Fibroblast of lung (primary cell): ENCODE results near the gene EFHB. TPM values are rescaled to one million over a fixed set of nuclear protein-coding genes. Genes with fewer than 3 reads are reported as not detected.
"Not testable (repeated sequence)": the region's sequence is repeated elsewhere in the genome, so short reads cannot be mapped to it uniquely, and the experiment has no call there.

Experiments used
- DNase-seq, 2 donors: peaks; one replicate each; pipeline versions ENCODE4 v3.0.0 to v3.0.0-alpha.2; 2010; ENCODE audit warnings: low read depth in 2 of 2
- H2AFZ ChIP-seq: 2 replicates; pipeline ENCODE4 v1.5.1; 2012; ENCODE audit warnings: low read length, control low read depth, inconsistent platforms
- H3K27ac ChIP-seq: 2 replicates; pipeline ENCODE4 v1.5.1; 2011; ENCODE audit warnings: low read length, control low read depth; ENCODE audit not compliant: insufficient read depth
- H3K27me3 ChIP-seq: 2 replicates; pipeline ENCODE4 v1.5.1; 2011; ENCODE audit warnings: mild to moderate bottlenecking, low read length; ENCODE audit not compliant: control insufficient read depth, insufficient read depth
- H3K36me3 ChIP-seq: 2 replicates; pipeline ENCODE4 v1.5.1; 2011; ENCODE audit warnings: low read length; ENCODE audit not compliant: control insufficient read depth, insufficient read depth
- H3K4me1 ChIP-seq: 2 replicates; pipeline ENCODE4 v1.5.1; 2011; ENCODE audit warnings: low read length; ENCODE audit not compliant: control insufficient read depth, insufficient read depth; ENCODE audit errors: extremely low read depth
- H3K4me2 ChIP-seq: 2 replicates; pipeline ENCODE4 v1.5.1; 2011; ENCODE audit warnings: low read length, control low read depth; ENCODE audit not compliant: insufficient read depth; ENCODE audit errors: extremely low read depth
- H3K4me3 ChIP-seq, 4 experiments: fragments of 200-600 bp in 1 of 4; sonication (generic) in 1 of 4; replicated peaks in 1 of 4; 2 replicates each; pipeline ENCODE4 v1.5.1; 2011 to 2016; ENCODE audit warnings: low read length in 4 of 4, low read depth in 3 of 4, mild to moderate bottlenecking in 3 of 4, control low read depth in 2 of 4, inconsistent platforms in 1 of 4, mixed read lengths in 1 of 4; ENCODE audit not compliant: insufficient read depth in 1 of 4; ENCODE audit errors: control extremely low read depth in 1 of 4
- H3K79me2 ChIP-seq: 2 replicates; pipeline ENCODE4 v1.5.1; 2012; ENCODE audit warnings: mild to moderate bottlenecking, low read length, inconsistent platforms; ENCODE audit not compliant: control insufficient read depth, insufficient read depth
- H3K9ac ChIP-seq: 2 replicates; pipeline ENCODE4 v1.5.1; 2011; ENCODE audit warnings: mild to moderate bottlenecking, low read length, control low read depth; ENCODE audit not compliant: insufficient read depth
- H3K9me3 ChIP-seq: 2 replicates; pipeline ENCODE4 v1.5.1; 2012; ENCODE audit warnings: low read depth, low read length; ENCODE audit not compliant: control insufficient read depth, insufficient read depth
- H4K20me1 ChIP-seq: 2 replicates; pipeline ENCODE4 v1.5.1; 2011; ENCODE audit warnings: low read length; ENCODE audit not compliant: control insufficient read depth, insufficient read depth; ENCODE audit errors: extremely low read depth
- EZH2 ChIP-seq: IDR thresholded peaks from 2 replicates; pipeline ENCODE4 v1.5.1; 2012; ENCODE audit warnings: low read length, control low read depth, mild to moderate bottlenecking; ENCODE audit errors: missing control alignments
- polyA plus RNA-seq, 2 donors: library from polyadenylated mRNA; depleted of rRNA in 1 of 2; stranded (reverse) in 1 of 2; unstranded in 1 of 2; fragments of >200 nt; gene quantifications; 2 replicates each; pipeline ENCODE4 v1.2.1, GENCODE V29; 2011 to 2012; ENCODE audit warnings: missing spikeins in 1 of 2
- total RNA-seq: library from RNA; depleted of rRNA; stranded (reverse); fragments of >200 nt; gene quantifications from 2 replicates; pipeline ENCODE4 v1.2.1, GENCODE V29; 2014
- TF ChIP-seq, protein P1 (sequence below), 2 donors: IDR thresholded peaks in 1 of 2; conservative IDR thresholded peaks in 1 of 2; 1 replicate in 1 of 2; 2 replicates in 1 of 2; pipeline ENCODE4 v1.5.1; 2011 to 2012; ENCODE audit warnings: low read length in 2 of 2, control low read depth in 1 of 2, inconsistent platforms in 1 of 2, low read depth in 1 of 2, mild to moderate bottlenecking in 1 of 2

The EFHB gene
- total and polyA plus RNA-seq, 2 donors (not counting 1 experiment from before 2014, with no cell fraction given), result 0.43 to 0.83 TPM

DNA sequence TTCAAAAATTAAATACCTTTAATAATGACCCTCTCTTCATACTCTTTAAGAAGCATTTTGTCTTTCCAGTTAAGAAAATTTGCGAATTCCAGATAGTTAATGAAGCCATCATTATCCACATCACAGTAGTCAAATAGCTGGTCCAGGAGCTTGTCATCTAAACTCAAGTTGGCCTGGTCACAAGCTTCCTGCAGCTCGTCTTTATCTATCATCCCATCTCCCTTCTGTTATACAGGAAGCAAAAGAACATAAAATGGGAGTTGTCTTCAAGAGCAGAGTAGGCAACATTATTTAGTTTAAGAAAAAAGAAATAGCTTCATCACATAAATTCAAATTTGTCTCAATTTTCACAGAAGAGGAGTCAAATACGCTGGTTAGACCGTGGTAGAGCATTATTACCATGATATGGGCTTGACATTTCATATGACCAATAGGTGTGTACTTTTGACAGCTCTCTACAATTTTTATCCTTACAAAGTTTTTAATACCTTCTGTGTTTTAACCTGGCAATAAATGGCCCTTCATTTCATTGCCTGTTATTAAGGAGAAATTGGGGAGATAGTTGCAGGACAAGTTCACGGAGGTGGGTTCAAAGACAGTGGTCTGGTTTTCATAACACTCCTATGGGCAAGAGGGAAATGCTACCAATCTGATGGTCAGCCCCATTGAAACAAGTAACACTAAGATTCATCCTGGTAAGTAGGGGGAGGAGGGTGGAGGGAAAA, 45.4 kb downstream of the EFHB start:
- no peaks in the 10 kb centered on the region for H4K20me1 ChIP-seq
- H3K4me1 ChIP-seq, result peaks cover 10% of the 10 kb centered on the region
- H3K4me2 ChIP-seq, result peak overlapping the region; percentile 66
- no peaks in the 10 kb centered on the region for H3K9me3 ChIP-seq
- H3K79me2 ChIP-seq, result no peaks in the 10 kb centered on the region
- peak overlapping the region in 3 of 4 experiments; percentile 22 to 50 (median 28) for H3K4me3 ChIP-seq
- TF ChIP-seq, protein P1, sequence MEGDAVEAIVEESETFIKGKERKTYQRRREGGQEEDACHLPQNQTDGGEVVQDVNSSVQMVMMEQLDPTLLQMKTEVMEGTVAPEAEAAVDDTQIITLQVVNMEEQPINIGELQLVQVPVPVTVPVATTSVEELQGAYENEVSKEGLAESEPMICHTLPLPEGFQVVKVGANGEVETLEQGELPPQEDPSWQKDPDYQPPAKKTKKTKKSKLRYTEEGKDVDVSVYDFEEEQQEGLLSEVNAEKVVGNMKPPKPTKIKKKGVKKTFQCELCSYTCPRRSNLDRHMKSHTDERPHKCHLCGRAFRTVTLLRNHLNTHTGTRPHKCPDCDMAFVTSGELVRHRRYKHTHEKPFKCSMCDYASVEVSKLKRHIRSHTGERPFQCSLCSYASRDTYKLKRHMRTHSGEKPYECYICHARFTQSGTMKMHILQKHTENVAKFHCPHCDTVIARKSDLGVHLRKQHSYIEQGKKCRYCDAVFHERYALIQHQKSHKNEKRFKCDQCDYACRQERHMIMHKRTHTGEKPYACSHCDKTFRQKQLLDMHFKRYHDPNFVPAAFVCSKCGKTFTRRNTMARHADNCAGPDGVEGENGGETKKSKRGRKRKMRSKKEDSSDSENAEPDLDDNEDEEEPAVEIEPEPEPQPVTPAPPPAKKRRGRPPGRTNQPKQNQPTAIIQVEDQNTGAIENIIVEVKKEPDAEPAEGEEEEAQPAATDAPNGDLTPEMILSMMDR (conservative IDR thresholded peaks at IDR 0.05 in 1 of 2, IDR thresholded peaks at IDR 0.05 in 1 of 2; ENCODE audit: low read depth in 1 of 2, low read length in 2 of 2), result no peak
- TF ChIP-seq EZH2, result no peak
- H3K27me3 ChIP-seq, result no peaks in the 10 kb centered on the region
- no peak for DNase-seq
- no peaks in the 10 kb centered on the region for H3K36me3 ChIP-seq
- H3K9ac ChIP-seq, result no peak overlapping the region
- peak overlapping the region; percentile 66 for H2AFZ ChIP-seq
- H3K27ac ChIP-seq, result peak overlapping the region; percentile 64

DNA sequence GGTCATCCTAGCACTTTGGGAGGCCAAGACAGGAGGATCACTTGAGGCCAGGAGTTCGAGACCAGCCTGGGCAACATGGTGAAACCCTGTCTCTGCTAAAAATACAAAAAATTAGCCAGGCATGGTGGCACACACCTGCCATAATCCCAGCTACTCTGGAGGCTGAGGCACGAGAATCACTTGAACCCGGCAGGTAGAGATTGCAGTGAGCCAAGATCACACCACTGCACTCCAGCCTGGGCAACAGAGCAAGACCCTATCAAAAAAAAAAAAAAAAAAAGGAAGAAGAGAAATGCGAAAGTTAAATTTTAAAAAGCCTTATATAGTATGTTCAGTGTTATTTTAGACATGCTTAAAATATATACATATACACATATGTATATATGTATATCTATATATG, 46.9 kb downstream of the EFHB start:
- DNase-seq, H3K27ac ChIP-seq, H3K4me2 ChIP-seq, H2AFZ ChIP-seq, H3K36me3 ChIP-seq, H3K4me3 ChIP-seq, H4K20me1 ChIP-seq, H3K9ac ChIP-seq, H3K27me3 ChIP-seq, H3K9me3 ChIP-seq, H3K79me2 ChIP-seq: not testable (repeated sequence)
- peaks cover 10% of the 10 kb centered on the region for H3K4me1 ChIP-seq

DNA sequence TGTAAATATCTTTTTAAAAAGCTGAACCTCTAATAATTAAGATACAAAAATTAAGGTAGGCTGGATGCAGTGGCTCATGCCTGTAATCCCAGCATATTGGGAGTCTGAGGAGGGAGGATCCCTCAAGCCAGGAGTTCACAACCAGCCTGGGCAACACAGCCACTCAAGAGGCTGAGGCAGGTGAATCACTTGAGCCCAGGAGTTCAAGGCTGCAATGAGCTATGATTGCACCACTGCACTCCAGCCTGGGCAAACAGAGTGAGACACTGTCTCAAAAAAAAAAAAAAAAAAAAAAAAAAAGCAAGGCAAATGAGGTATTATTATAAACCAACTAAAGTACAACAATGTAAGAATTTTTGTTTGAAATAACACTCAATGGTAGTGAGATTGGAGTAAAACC, 47.6 kb downstream of the EFHB start:
- Histone ChIP-seq H3K79me2 (no peaks in the 10 kb centered on the region), H3K9me3 (no peaks in the 10 kb centered on the region), H4K20me1 (no peaks in the 10 kb centered on the region), H2AFZ (no peak overlapping the region), H3K4me3 (no peak overlapping the region), H3K27me3 (no peaks in the 10 kb centered on the region), H3K4me2 (no peak overlapping the region), H3K4me1 (peaks cover 10% of the 10 kb centered on the region), H3K9ac (no peak overlapping the region), H3K27ac (no peak overlapping the region), H3K36me3 (no peaks in the 10 kb centered on the region)
- DNase-seq, result no peak
- TF ChIP-seq, protein P1 (conservative IDR thresholded peaks at IDR 0.05 in 1 of 2, IDR thresholded peaks at IDR 0.05 in 1 of 2; ENCODE audit: low read depth in 1 of 2, low read length in 2 of 2), result no peak
- no peak for TF ChIP-seq EZH2
